AML-193 (cell line): ENCODE results near the gene OSTC.
"Not testable (repeated sequence)": the region's sequence is repeated elsewhere in the genome, so short reads cannot be mapped to it uniquely, and the experiment has no call there.

Source experiments
- DNase-seq, 2 experiments: peaks; one replicate each; lab custom pipeline; 2025; lab: John Stamatoyannopoulos, UW

The OSTC gene

GRCh38 chr4:108646706-108647105 is 3.7 kb upstream of the OSTC start:
- DNase-seq: no peak

GRCh38 chr4:108649863-108650211 is 562 bp upstream of the OSTC start:
- no peak for DNase-seq

GRCh38 chr4:108651014-108651791 is 804 bp downstream of the OSTC start:
- DNase-seq: peak; percentile 41 to 63

- no peak for DNase-seq
These were observed 12.2 kb downstream of the OSTC start for GRCh38 chr4:108662629-108663028.

- no peak for DNase-seq
These were observed 24.1 kb downstream of the OSTC start for GRCh38 chr4:108674356-108674977.

GRCh38 chr4:108681321-108681809 is 31.0 kb downstream of the OSTC start:
- no peak for DNase-seq

- peak; percentile 13 to 22 for DNase-seq
These were observed 33.1 kb downstream of the OSTC start for GRCh38 chr4:108683479-108683878.

GRCh38 chr4:108685036-108685686 is 34.8 kb downstream of the OSTC start:
- no peak for DNase-seq

- no peak for DNase-seq
These were observed 40.3 kb downstream of the OSTC start for GRCh38 chr4:108690738-108691137.

GRCh38 chr4:108693211-108693610 is 42.8 kb downstream of the OSTC start:
- no peak for DNase-seq

- no peak for DNase-seq
These were observed 43.4 kb downstream of the OSTC start for GRCh38 chr4:108693819-108694218.

GRCh38 chr4:108694423-108694822 is 44.0 kb downstream of the OSTC start:
- no peak for DNase-seq

GRCh38 chr4:108695062-108695461 is 44.7 kb downstream of the OSTC start:
- DNase-seq: no peak

- DNase-seq: no peak
These were observed 45.8 kb downstream of the OSTC start for GRCh38 chr4:108696160-108696559.

- DNase-seq: no peak
These were observed 49.8 kb downstream of the OSTC start for GRCh38 chr4:108700081-108700757.

- no peak for DNase-seq
These were observed 52.6 kb downstream of the OSTC start for GRCh38 chr4:108702960-108703359.

GRCh38 chr4:108703370-108703769 is 53.0 kb downstream of the OSTC start:
- DNase-seq: no peak

GRCh38 chr4:108703966-108704365 is 53.6 kb downstream of the OSTC start:
- DNase-seq: no peak

- DNase-seq: no peak
These were observed 55.9 kb downstream of the OSTC start for GRCh38 chr4:108706289-108706688.

- DNase-seq: no peak
These were observed 58.8 kb downstream of the OSTC start for GRCh38 chr4:108709234-108709633.

- DNase-seq: no peak
These were observed 59.3 kb downstream of the OSTC start for GRCh38 chr4:108709722-108710121.

- DNase-seq: not testable (repeated sequence)
These were observed 60.2 kb downstream of the OSTC start for GRCh38 chr4:108710578-108710977.

GRCh38 chr4:108714880-108715279 is 64.5 kb downstream of the OSTC start:
- DNase-seq: no peak
